GM18858 (cell line): ENCODE data around the gene GBE1.

Source experiments
- ATAC-seq: cut with Tn5 transposase; IDR thresholded peaks from one replicate; pipeline ENCODE4 v1.9.1; 2021; ENCODE audit not compliant: unreplicated experiment

Gene GBE1

DNA sequence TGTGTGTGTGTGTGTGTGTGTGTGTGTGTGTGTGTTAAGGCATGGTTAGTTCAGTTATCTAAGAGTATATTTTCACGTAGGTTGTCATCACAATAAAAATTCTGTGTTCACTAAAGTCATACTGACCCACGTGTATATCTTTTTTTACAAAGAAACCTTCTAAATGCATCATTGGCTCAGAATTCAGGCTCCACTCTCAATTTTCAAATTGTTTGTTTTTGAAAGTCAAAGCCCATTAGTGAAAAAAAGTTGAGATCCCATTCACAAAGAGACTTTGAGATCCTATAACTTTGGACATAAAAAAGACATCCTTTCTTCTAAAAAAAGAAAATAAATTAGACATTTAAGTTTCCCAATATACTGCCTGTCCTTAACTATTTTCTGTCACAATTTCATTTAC, 59.3 kb downstream of the GBE1 start:
- no peak for ATAC-seq

- ATAC-seq: no peak
These were observed 61.7 kb downstream of the GBE1 start for GRCh38 chr3:81699536-81700320.

DNA sequence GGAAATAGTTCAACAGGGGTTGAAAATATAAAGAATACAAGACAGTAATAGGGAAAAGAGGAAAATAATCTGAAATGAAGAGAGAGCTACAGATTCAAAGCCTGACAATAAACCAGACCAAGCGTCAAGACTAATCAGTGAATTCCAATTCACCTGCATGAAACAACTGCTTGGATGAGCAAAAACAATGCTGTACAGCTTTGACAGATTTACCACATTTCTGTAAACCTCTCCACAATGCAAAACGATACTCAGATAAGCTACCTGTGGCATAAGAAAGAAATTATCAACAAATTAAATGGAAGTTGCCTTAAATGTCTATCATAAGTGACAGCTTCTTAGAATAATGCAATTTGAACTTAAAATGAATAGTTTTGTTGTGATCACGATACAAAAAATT, 65.4 kb downstream of the GBE1 start:
- ATAC-seq: no peak

- ATAC-seq: no peak
These were observed 66.1 kb downstream of the GBE1 start for GRCh38 chr3:81695302-81695701.

- no peak for ATAC-seq
These were observed 66.8 kb downstream of the GBE1 start for GRCh38 chr3:81694662-81695061.

- ATAC-seq: no peak
These were observed 68.7 kb downstream of the GBE1 start for GRCh38 chr3:81692766-81693165.

GRCh38 chr3:81689617-81690016, 71.8 kb downstream of the GBE1 start:
- ATAC-seq: no peak

GRCh38 chr3:81684751-81685395, 76.6 kb downstream of the GBE1 start:
- ATAC-seq: no peak

- ATAC-seq: no peak
These were observed 84.6 kb downstream of the GBE1 start for GRCh38 chr3:81676706-81677456.

GRCh38 chr3:81674690-81675089, 86.8 kb downstream of the GBE1 start:
- ATAC-seq: no peak

- ATAC-seq: no peak
These were observed 93.2 kb downstream of the GBE1 start for GRCh38 chr3:81668283-81668682.

- no peak for ATAC-seq
These were observed 94.8 kb downstream of the GBE1 start for GRCh38 chr3:81666502-81667121.

DNA sequence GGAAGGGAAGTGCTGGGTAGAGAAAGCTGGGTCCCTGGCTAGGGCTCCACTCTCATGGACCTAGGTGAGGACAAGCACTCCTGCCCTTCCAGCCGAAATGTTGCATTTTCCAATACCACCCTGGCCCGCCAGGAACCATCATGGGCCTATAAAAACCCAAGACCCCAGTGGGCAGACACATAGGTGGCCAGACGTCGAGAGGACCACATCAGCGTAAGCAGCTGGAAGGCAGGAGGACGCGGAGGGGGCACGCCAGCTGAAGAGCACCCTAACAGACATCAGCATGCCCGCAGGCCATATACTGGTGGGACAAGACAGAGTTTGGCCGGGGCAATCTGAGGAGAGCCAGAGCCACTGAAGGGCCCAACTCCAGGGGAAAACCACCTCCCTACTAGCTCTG, 98.3 kb downstream of the GBE1 start:
- ATAC-seq: no peak

- no peak for ATAC-seq
These were observed 101.4 kb downstream of the GBE1 start for GRCh38 chr3:81660036-81660435.

DNA sequence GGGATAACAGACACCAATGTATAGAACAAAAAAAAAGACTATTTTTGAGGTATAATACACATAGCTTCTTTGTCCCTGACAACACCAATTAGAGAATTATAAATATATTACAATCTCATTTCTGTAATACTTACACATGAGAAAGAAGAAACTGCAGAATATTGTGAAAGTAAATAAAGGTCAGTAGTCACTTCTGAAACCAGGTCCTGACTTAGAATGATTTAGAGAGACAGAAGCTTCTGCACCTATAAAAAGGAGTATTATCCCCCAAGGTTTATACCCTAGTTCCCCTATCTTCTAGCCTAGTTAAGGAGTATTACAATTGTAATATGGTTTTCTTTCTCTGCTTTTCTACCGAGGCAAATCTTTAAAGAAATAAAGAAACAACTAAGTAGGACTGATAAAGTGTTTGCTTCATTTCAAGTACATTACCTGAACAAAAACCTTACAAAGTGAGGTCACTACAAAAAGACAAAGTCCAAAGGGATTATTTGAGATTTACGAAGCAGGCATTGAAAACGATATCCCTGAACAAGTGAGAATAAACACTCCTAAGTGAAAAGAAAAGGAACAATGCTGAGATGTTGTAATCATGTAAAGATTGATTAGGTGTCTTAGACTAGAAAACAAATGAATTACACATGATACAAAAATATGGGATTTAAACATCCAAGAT, 103.0 kb downstream of the GBE1 start:
- ATAC-seq: no peak

- no peak for ATAC-seq
These were observed 110.3 kb downstream of the GBE1 start for GRCh38 chr3:81651139-81651538.

GRCh38 chr3:81650187-81650586, 111.3 kb downstream of the GBE1 start:
- no peak for ATAC-seq

GRCh38 chr3:81645248-81645647, 116.2 kb downstream of the GBE1 start:
- ATAC-seq: no peak

- no peak for ATAC-seq
These were observed 117.7 kb downstream of the GBE1 start for GRCh38 chr3:81643721-81644120.

GRCh38 chr3:81638480-81638879, 123.0 kb downstream of the GBE1 start:
- ATAC-seq: no peak

GRCh38 chr3:81632659-81633058, 128.8 kb downstream of the GBE1 start:
- no peak for ATAC-seq
